K562 (cell line): ENCODE results near the gene FRRS1. TPM values are rescaled to one million over a fixed set of nuclear protein-coding genes. Genes with fewer than 3 reads are reported as not detected.

Experiments used
- ATAC-seq: fragments of 200-7000 bp; cut with Tn5 transposase; 3 replicates; pipeline ENCODE4 v1.9.1; 2020; ENCODE audit warnings: moderate library complexity
- BruUV-seq: library from RNA; stranded (reverse); fragments of 400-500 nt; replicated peaks from 2 replicates; lab custom pipeline; 2021; lab: Mats Ljungman, UMichigan
- CTCF ChIA-PET: fragments of 300-600 bp; formaldehyde crosslinking; extraction: SDS; loops from one replicate; lab custom pipeline; 2021; ENCODE audit warnings: low intra/inter-chr PET ratio; lab: Yijun Ruan, JAX
- POLR2A ChIA-PET: fragments of 300-600, 350-650 bp; sonication (Branson Sonifier 250); formaldehyde crosslinking; extraction: SDS; loops from one replicate; lab custom pipeline; 2021; ENCODE audit warnings: antibody characterized with exemption, inconsistent platforms; lab: Yijun Ruan, JAX
- DNase-seq, 4 experiments: peaks; one replicate each; pipeline versions ENCODE4 v3.0.0 to v3.0.0-alpha.2; 2011 to 2018; ENCODE audit warnings: low spot score in 3 of 4, mixed read lengths in 3 of 4; ENCODE audit errors: extremely low read depth in 1 of 4
- FAIRE-seq: peaks from 2 replicates; lab custom pipeline; 2011; peaks lifted over from hg19 to GRCh38; lab: Jason Lieb, UNC
- H2AFZ ChIP-seq: 2 replicates; pipeline ENCODE4 v1.6.0; 2011; ENCODE audit warnings: low read depth, low read length, control low read depth, inconsistent platforms
- H3K27ac ChIP-seq: fragments of 200-600 bp; 3 replicates; pipeline ENCODE4 v1.8.0; 2011; ENCODE audit warnings: low read depth, mild to moderate bottlenecking, control low read depth, inconsistent platforms, low read length, moderate library complexity, mixed read lengths; ENCODE audit errors: extremely low read depth
- H3K27me3 ChIP-seq, 2 experiments: fragments of 300-600 bp in 1 of 2; 2 replicates in 1 of 2; 3 replicates in 1 of 2; pipeline versions ENCODE4 v1.6.0 to v1.8.0; 2011; ENCODE audit warnings: inconsistent platforms in 2 of 2, low read length in 2 of 2, mild to moderate bottlenecking in 1 of 2, mixed read lengths in 1 of 2, moderate library complexity in 1 of 2; ENCODE audit not compliant: control insufficient read depth in 2 of 2, insufficient read depth in 2 of 2
- H3K36me3 ChIP-seq: fragments of 300-600 bp; 3 replicates; pipeline ENCODE4 v1.8.0; 2011; ENCODE audit warnings: mild to moderate bottlenecking, low read length, inconsistent platforms; ENCODE audit not compliant: control insufficient read depth, insufficient read depth
- H3K4me1 ChIP-seq, 2 experiments: fragments of 200-600 bp in 1 of 2; replicated peaks in 1 of 2; 2 replicates in 1 of 2; 3 replicates in 1 of 2; pipeline versions ENCODE4 v1.5.1 to v1.8.0; 2011; ENCODE audit warnings: inconsistent platforms in 2 of 2, low read length in 2 of 2, mild to moderate bottlenecking in 1 of 2, mixed read lengths in 1 of 2, moderate library complexity in 1 of 2; ENCODE audit not compliant: control insufficient read depth in 2 of 2, insufficient read depth in 2 of 2
- H3K4me2 ChIP-seq: 2 replicates; pipeline ENCODE4 v1.6.1; 2011; ENCODE audit warnings: low read length, control low read depth, inconsistent platforms, mixed read lengths; ENCODE audit not compliant: insufficient read depth
- H3K4me3 ChIP-seq: fragments of 200-600 bp; sonication (generic), shearing (Covaris generic); 2 replicates; pipeline ENCODE4 v1.5.1; 2016; ENCODE audit warnings: control low read depth, inconsistent platforms
- H3K79me2 ChIP-seq: fragments of 200-600 bp; 3 replicates; pipeline ENCODE4 v1.8.0; 2011; ENCODE audit warnings: low read length, inconsistent platforms; ENCODE audit not compliant: control insufficient read depth, insufficient read depth
- H3K9ac ChIP-seq, 2 experiments: 2 replicates each; pipeline versions ENCODE4 v1.6.0 to v1.6.1; 2011; ENCODE audit warnings: low read depth in 2 of 2, low read length in 2 of 2, control low read depth in 1 of 2, inconsistent platforms in 1 of 2, mild to moderate bottlenecking in 1 of 2, mixed read lengths in 1 of 2; ENCODE audit not compliant: insufficient read depth in 1 of 2
- H3K9me1 ChIP-seq: one replicate; pipeline ENCODE4 v1.6.0; 2011; ENCODE audit warnings: inconsistent platforms, mild to moderate bottlenecking, low read length, moderate library complexity; ENCODE audit not compliant: control insufficient read depth, insufficient read depth
- H3K9me3 ChIP-seq: replicated peaks from 2 replicates; pipeline ENCODE4 v1.5.1; 2011; ENCODE audit warnings: low read depth, low read length, inconsistent platforms; ENCODE audit not compliant: control insufficient read depth, insufficient read depth
- H4K20me1 ChIP-seq: replicated peaks from 2 replicates; pipeline ENCODE4 v1.6.1; 2011; ENCODE audit warnings: low read length, inconsistent platforms, mixed read lengths; ENCODE audit not compliant: control insufficient read depth, insufficient read depth
- BCOR ChIP-seq: fragments of 450-650 bp; IDR thresholded peaks from 2 replicates; pipeline ENCODE4 v1.6.1; 2016
- GABPA ChIP-seq: fragments of 200-800 bp; sonication (Bioruptor generic); conservative IDR thresholded peaks from 2 replicates; pipeline ENCODE4 v1.6.1; 2016; ENCODE audit warnings: low read depth, missing genetic modification characterization, missing compliant biosample characterization
- HSF4 ChIP-seq: fragments of 250-450 bp; sonication (Bioruptor Pico); IDR thresholded peaks from 2 replicates; pipeline ENCODE4 v2.1.2; 2022; ENCODE audit warnings: mild to moderate bottlenecking, moderate library complexity, borderline replicate concordance
- IRF2 ChIP-seq: sonication (generic); formaldehyde crosslinking; IDR thresholded peaks from 2 replicates; pipeline ENCODE4 v1.8.1; 2022; ENCODE audit warnings: mild to moderate bottlenecking, missing genetic modification reagents
- KDM1A ChIP-seq, 2 experiments: fragments of 450-650 bp; IDR thresholded peaks; 2 replicates each; pipeline ENCODE4 v1.6.1; 2016; ENCODE audit warnings: mild to moderate bottlenecking in 2 of 2
- NR4A1 ChIP-seq, 2 experiments: fragments of 250-450 bp in 1 of 2; fragments of 450-650 bp in 1 of 2; sonication (Bioruptor Pico) in 1 of 2; IDR thresholded peaks; 2 replicates each; pipeline versions ENCODE4 v1.4.0 to v1.6.1; 2016 to 2020; ENCODE audit warnings: mild to moderate bottlenecking in 2 of 2, missing compliant biosample characterization in 1 of 2, missing genetic modification characterization in 1 of 2, moderate library complexity in 1 of 2
- PCBP1 ChIP-seq: fragments of 200-400 bp; formaldehyde crosslinking; IDR thresholded peaks from 2 replicates; pipeline ENCODE4 v1.6.1; 2018; ENCODE audit warnings: mild to moderate bottlenecking, low read depth, low read length; ENCODE audit not compliant: poor library complexity, severe bottlenecking
- RCOR1 ChIP-seq, 2 experiments: IDR thresholded peaks; 2 replicates each; pipeline ENCODE4 v1.6.1; 2012; ENCODE audit warnings: low read depth in 2 of 2, low read length in 2 of 2, borderline replicate concordance in 1 of 2, improper control_type of control experiment in 1 of 2
- ZNF239 ChIP-seq: fragments of 250-450 bp; sonication (Bioruptor Pico); IDR thresholded peaks from 2 replicates; pipeline ENCODE4 v1.4.0; 2020; ENCODE audit warnings: mild to moderate bottlenecking
- ZNF507 ChIP-seq: conservative IDR thresholded peaks from 2 replicates; pipeline ENCODE4 v1.6.1; 2017; ENCODE audit warnings: missing genetic modification characterization, missing compliant biosample characterization
- WGBS: fragments of 100-300 bp; shearing (Covaris generic); methylation state at CpG from one replicate; pipeline ENCODE4 v1.1.6; 2016; ENCODE audit warnings: low coverage, mixed read lengths; ENCODE audit not compliant: insufficient coverage; ENCODE audit errors: missing lambda C conversion rate; 5-methylcytosine and 5-hydroxymethylcytosine counted together
- in situ Hi-C: fragments of 300-500 bp; cut with MboI; formaldehyde crosslinking; loops from 4 replicates; pipeline ENCODE4 v1.15.0; 2018; ENCODE audit warnings: inconsistent platforms, mixed read lengths
- intact Hi-C: fragments of 100-400 bp; cut with micrococcal nuclease; formaldehyde crosslinking; loops from 2 replicates; pipeline ENCODE4 v1.14.2; 2022
- polyA plus RNA-seq, 8 experiments: library from polyadenylated mRNA; depleted of rRNA in 4 of 8; stranded (reverse) in 5 of 8; unstranded in 3 of 8; fragments of >200 nt; fragmentation: Nextera tagmentation in 2 of 8; fragmentation: Illumina TruSeq in 1 of 8; extraction: Ambion mirVana in 2 of 8; extraction: Trizol in 1 of 8; gene quantifications; 2 replicates each; pipeline versions ENCODE4 v1.2.1 to v1.2.3, GENCODE V29; 2011 to 2014; ENCODE audit warnings: inconsistent platforms in 1 of 8, missing spikeins in 1 of 8
- total RNA-seq, 7 experiments: library from RNA; depleted of rRNA in 6 of 7; stranded (reverse); fragments of >200 nt in 6 of 7; fragmentation: Illumina TruSeq in 2 of 7; extraction: Trizol in 2 of 7; gene quantifications; 2 replicates each; pipeline versions ENCODE4 v1.2.1 to v1.2.3, GENCODE V29; 2011 to 2021; ENCODE audit warnings: low replicate concordance in 1 of 7
- TF ChIP-seq, protein P1 (sequence below): sonication (generic); formaldehyde crosslinking; IDR thresholded peaks from 2 replicates; pipeline ENCODE4 v1.8.0; 2022; ENCODE audit warnings: mild to moderate bottlenecking, low read depth, missing genetic modification reagents
- TF ChIP-seq, protein P2 (sequence below): fragments of 450-650 bp; conservative IDR thresholded peaks from 2 replicates; pipeline ENCODE4 v1.6.1; 2016; ENCODE audit warnings: missing genetic modification characterization, low read depth, mild to moderate bottlenecking, control low read depth, missing compliant biosample characterization
- TF ChIP-seq, protein P3 (sequence below): fragments of 250-450 bp; sonication (Bioruptor Pico); IDR thresholded peaks from 2 replicates; pipeline ENCODE4 v1.8.0; 2021; ENCODE audit warnings: moderate library complexity, mild to moderate bottlenecking, inconsistent platforms

Gene FRRS1
- total and polyA plus RNA-seq, 9 of the 15 experiments (the other 6 are each of a cell fraction or from before 2014, with no cell fraction given) = 0.87 to 54.0 (median 23.7) TPM

- ATAC-seq (no peak), FAIRE-seq (no peak), DNase-seq (no peak)
- Histone ChIP-seq H3K4me1 (peaks cover 9 to 18% of the 10 kb centered on the region in 2 experiments; a peak in 4 of 5 replicates), H3K4me2 (no peak overlapping the region), H2AFZ (no peak overlapping the region), H3K9ac (no peak overlapping the region), H3K9me1 (peaks cover 4% of the 10 kb centered on the region), H3K36me3 (peaks cover 29% of the 10 kb centered on the region), H3K4me3 (no peak overlapping the region), H3K9me3 (no peaks in the 10 kb centered on the region), H3K79me2 (peaks cover 86% of the 10 kb centered on the region), H4K20me1 (0 out of 2 replicates have a peak, but pooled peaks cover 2% of the 10 kb centered on the region), H3K27ac (no peak overlapping the region), H3K27me3 (no peaks in the 10 kb centered on the region)
- POLR2A ChIA-PET = interaction anchor here (0.6 to 1.7 kb wide), 4 partner anchors 11 to 184 kb away, joined by 3 to 6 read pairs (median 3); partner anchors contain the start of gene FRRS1
- in situ Hi-C loops (no loop called here), intact Hi-C loops (no loop called here)
- BruUV-seq = no TSS peak
- WGBS = 35% methylated on average over 2 of the region's 2 CpGs
- CTCF ChIA-PET = interaction anchor here (0.6 kb wide), 1 partner anchor 1571 kb away, joined by 3 read pairs; no protein-coding TSS in a partner anchor
- TF ChIP-seq, protein P1, sequence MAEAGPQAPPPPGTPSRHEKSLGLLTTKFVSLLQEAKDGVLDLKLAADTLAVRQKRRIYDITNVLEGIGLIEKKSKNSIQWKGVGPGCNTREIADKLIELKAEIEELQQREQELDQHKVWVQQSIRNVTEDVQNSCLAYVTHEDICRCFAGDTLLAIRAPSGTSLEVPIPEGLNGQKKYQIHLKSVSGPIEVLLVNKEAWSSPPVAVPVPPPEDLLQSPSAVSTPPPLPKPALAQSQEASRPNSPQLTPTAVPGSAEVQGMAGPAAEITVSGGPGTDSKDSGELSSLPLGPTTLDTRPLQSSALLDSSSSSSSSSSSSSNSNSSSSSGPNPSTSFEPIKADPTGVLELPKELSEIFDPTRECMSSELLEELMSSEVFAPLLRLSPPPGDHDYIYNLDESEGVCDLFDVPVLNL (CRISPR knock-in tag) = no peak
- TF ChIP-seq ZNF507 (tag) = no peak
- TF ChIP-seq, protein P2, sequence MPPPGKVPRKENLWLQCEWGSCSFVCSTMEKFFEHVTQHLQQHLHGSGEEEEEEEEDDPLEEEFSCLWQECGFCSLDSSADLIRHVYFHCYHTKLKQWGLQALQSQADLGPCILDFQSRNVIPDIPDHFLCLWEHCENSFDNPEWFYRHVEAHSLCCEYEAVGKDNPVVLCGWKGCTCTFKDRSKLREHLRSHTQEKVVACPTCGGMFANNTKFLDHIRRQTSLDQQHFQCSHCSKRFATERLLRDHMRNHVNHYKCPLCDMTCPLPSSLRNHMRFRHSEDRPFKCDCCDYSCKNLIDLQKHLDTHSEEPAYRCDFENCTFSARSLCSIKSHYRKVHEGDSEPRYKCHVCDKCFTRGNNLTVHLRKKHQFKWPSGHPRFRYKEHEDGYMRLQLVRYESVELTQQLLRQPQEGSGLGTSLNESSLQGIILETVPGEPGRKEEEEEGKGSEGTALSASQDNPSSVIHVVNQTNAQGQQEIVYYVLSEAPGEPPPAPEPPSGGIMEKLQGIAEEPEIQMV (tag) = no peak
- TF ChIP-seq ZNF239 (CRISPR knock-in tag) = no peak
- no peak for TF ChIP-seq NR4A1 (CRISPR knock-in tag; IDR thresholded peaks at IDR 0.05)
- TF ChIP-seq NR4A1 (tag; IDR thresholded peaks at IDR 0.05) = no peak
- no peak for TF ChIP-seq IRF2 (CRISPR knock-in tag)
- TF ChIP-seq BCOR = no peak
- no peak for TF ChIP-seq GABPA (tag)
- TF ChIP-seq RCOR1 (IDR thresholded peaks at IDR 0.05; ENCODE audit: borderline replicate concordance in 1 of 2, low read depth in 2 of 2, low read length in 2 of 2) = no peak
- no peak for TF ChIP-seq PCBP1
- no peak for TF ChIP-seq KDM1A (IDR thresholded peaks at IDR 0.05)
- TF ChIP-seq, protein P3, sequence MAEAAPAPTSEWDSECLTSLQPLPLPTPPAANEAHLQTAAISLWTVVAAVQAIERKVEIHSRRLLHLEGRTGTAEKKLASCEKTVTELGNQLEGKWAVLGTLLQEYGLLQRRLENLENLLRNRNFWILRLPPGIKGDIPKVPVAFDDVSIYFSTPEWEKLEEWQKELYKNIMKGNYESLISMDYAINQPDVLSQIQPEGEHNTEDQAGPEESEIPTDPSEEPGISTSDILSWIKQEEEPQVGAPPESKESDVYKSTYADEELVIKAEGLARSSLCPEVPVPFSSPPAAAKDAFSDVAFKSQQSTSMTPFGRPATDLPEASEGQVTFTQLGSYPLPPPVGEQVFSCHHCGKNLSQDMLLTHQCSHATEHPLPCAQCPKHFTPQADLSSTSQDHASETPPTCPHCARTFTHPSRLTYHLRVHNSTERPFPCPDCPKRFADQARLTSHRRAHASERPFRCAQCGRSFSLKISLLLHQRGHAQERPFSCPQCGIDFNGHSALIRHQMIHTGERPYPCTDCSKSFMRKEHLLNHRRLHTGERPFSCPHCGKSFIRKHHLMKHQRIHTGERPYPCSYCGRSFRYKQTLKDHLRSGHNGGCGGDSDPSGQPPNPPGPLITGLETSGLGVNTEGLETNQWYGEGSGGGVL (CRISPR knock-in tag) = no peak
- TF ChIP-seq HSF4 = no peak
These were observed 16.7 kb downstream of the FRRS1 start for GRCh38 chr1:99749504-99750347.
